A673 (cell line): ENCODE results near the gene HBEGF.

Experiments used
- EZH2 ChIP-seq: fragments of 200-600 bp; sonication (generic); IDR thresholded peaks from 2 replicates; pipeline ENCODE4 v1.6.1; 2017; ENCODE audit warnings: borderline replicate concordance, low read depth, mild to moderate bottlenecking, mixed read lengths, antibody characterized with exemption, low read length; ENCODE audit not compliant: poor library complexity, severe bottlenecking
- TF ChIP-seq, protein P1 (sequence below): fragments of 300-800, 200-600 bp; sonication (generic); conservative IDR thresholded peaks from 2 replicates; pipeline ENCODE4 v1.5.1; 2017; ENCODE audit warnings: low read depth, mild to moderate bottlenecking, antibody characterized with exemption, low read length, moderate library complexity, mixed read lengths

DNA sequence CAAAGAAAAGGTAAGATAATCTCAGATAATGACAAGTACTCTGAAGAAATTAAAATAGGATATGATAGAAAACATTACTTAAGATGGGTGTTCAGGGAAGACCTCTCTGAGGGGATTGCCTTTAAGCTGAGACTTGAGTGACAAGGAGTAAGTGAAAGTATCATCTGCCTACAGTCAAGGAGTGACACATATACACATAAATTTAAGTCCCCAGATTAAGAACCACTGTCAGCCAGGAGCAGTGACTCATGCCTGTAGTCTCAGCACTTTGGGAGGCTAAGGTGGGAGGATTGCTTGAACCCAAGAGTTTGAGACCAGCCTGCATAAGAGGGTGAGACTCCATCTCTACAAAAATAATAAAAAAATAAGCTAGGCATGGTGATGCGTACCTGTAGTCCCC is 35.6 kb upstream of the HBEGF start:
- TF ChIP-seq, protein P1, sequence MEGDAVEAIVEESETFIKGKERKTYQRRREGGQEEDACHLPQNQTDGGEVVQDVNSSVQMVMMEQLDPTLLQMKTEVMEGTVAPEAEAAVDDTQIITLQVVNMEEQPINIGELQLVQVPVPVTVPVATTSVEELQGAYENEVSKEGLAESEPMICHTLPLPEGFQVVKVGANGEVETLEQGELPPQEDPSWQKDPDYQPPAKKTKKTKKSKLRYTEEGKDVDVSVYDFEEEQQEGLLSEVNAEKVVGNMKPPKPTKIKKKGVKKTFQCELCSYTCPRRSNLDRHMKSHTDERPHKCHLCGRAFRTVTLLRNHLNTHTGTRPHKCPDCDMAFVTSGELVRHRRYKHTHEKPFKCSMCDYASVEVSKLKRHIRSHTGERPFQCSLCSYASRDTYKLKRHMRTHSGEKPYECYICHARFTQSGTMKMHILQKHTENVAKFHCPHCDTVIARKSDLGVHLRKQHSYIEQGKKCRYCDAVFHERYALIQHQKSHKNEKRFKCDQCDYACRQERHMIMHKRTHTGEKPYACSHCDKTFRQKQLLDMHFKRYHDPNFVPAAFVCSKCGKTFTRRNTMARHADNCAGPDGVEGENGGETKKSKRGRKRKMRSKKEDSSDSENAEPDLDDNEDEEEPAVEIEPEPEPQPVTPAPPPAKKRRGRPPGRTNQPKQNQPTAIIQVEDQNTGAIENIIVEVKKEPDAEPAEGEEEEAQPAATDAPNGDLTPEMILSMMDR = no peak
- no peak for TF ChIP-seq EZH2
